SK-N-SH (cell line): ENCODE data around the gene CLCN1. TPM values are rescaled to one million over a fixed set of nuclear protein-coding genes. Genes with fewer than 3 reads are reported as not detected.

Experiments
- CTCF ChIA-PET: fragments of 300-600, 350-600 bp; formaldehyde crosslinking; extraction: SDS; loops from one replicate; lab custom pipeline; 2021; lab: Yijun Ruan, JAX
- POLR2A ChIA-PET: fragments of 350-600 bp; sonication (Branson Sonifier 250); formaldehyde crosslinking; extraction: SDS; loops from one replicate; lab custom pipeline; 2020; ENCODE audit warnings: antibody characterized with exemption, inconsistent platforms; lab: Yijun Ruan, JAX
- DNase-seq: peaks from one replicate; pipeline ENCODE4 v3.0.0; 2012
- H2AFZ ChIP-seq: fragments of 200-600 bp; sonication (generic); 2 replicates; pipeline ENCODE4 v1.8.1; 2016; ENCODE audit warnings: antibody characterized with exemption, mild to moderate bottlenecking, low read depth
- H3F3A ChIP-seq: fragments of 200-600 bp; sonication (generic); replicated peaks from 2 replicates; pipeline ENCODE3; 2016; ENCODE audit warnings: antibody characterized with exemption, mild to moderate bottlenecking; ENCODE audit not compliant: insufficient read depth
- H3K27ac ChIP-seq, 2 experiments: fragments of 200-500 bp in 1 of 2; fragments of 200-600 bp in 1 of 2; sonication (Bioruptor generic) in 1 of 2; sonication (generic), shearing (Covaris generic) in 1 of 2; 2 replicates each; pipeline versions ENCODE4 v1.5.1 to v1.6.1; 2014 to 2016; ENCODE audit warnings: low read depth in 2 of 2, inconsistent platforms in 1 of 2, low read length in 1 of 2, mild to moderate bottlenecking in 1 of 2, mixed read lengths in 1 of 2
- H3K27me3 ChIP-seq: fragments of 200-600 bp; sonication (generic), shearing (Covaris generic); 2 replicates; pipeline ENCODE4 v1.6.1; 2016; ENCODE audit warnings: mixed run types; ENCODE audit not compliant: insufficient read depth
- H3K36me3 ChIP-seq, 2 experiments: fragments of 200-500 bp in 1 of 2; fragments of 200-600 bp in 1 of 2; sonication (Bioruptor generic) in 1 of 2; sonication (generic) in 1 of 2; replicated peaks in 1 of 2; 2 replicates each; pipeline versions ENCODE3 to v1.5.1; 2014 to 2016; ENCODE audit warnings: low read length in 1 of 2, mild to moderate bottlenecking in 1 of 2; ENCODE audit not compliant: insufficient read depth in 2 of 2, control insufficient read depth in 1 of 2
- H3K4me1 ChIP-seq, 2 experiments: fragments of 200-500 bp in 1 of 2; fragments of 200-600 bp in 1 of 2; sonication (Bioruptor generic) in 1 of 2; sonication (generic), shearing (Covaris generic) in 1 of 2; 2 replicates each; pipeline versions ENCODE4 v1.5.1 to v1.6.1; 2014 to 2016; ENCODE audit warnings: low read depth in 1 of 2, low read length in 1 of 2, mixed run types in 1 of 2; ENCODE audit not compliant: insufficient read depth in 2 of 2, control insufficient read depth in 1 of 2
- H3K4me2 ChIP-seq: fragments of 200-600 bp; sonication (generic), shearing (Covaris generic); 2 replicates; pipeline ENCODE4 v1.6.1; 2017; ENCODE audit warnings: mixed run types
- H3K4me3 ChIP-seq, 2 experiments: fragments of 200-500 bp in 1 of 2; fragments of 200-600 bp in 1 of 2; sonication (Bioruptor generic) in 1 of 2; sonication (generic), shearing (Covaris generic) in 1 of 2; 2 replicates each; pipeline versions ENCODE4 v1.5.1 to v1.8.1; 2014 to 2016; ENCODE audit warnings: low read depth in 2 of 2, inconsistent platforms in 1 of 2, low read length in 1 of 2, mild to moderate bottlenecking in 1 of 2, mixed read lengths in 1 of 2, moderate library complexity in 1 of 2
- H3K79me2 ChIP-seq: fragments of 200-600 bp; sonication (generic); 2 replicates; pipeline ENCODE4 v1.8.1; 2017; ENCODE audit warnings: mild to moderate bottlenecking; ENCODE audit not compliant: insufficient read depth
- H3K9ac ChIP-seq: fragments of 200-600 bp; sonication (generic); 2 replicates; pipeline ENCODE4 v1.6.1; 2017; ENCODE audit warnings: mixed run types
- H3K9me2 ChIP-seq: fragments of 200-600 bp; sonication (generic); 2 replicates; pipeline ENCODE4 v1.6.1; 2017; ENCODE audit warnings: mixed run types
- H3K9me3 ChIP-seq: fragments of 200-600 bp; sonication (generic); 2 replicates; pipeline ENCODE4 v1.6.1; 2017; ENCODE audit warnings: mixed run types, mild to moderate bottlenecking, moderate library complexity
- H4K20me1 ChIP-seq: fragments of 200-600 bp; sonication (generic); 2 replicates; pipeline ENCODE4 v1.6.1; 2017; ENCODE audit warnings: mild to moderate bottlenecking, mixed run types; ENCODE audit not compliant: insufficient read depth
- CHD2 ChIP-seq: fragments of 150-350 bp; IDR thresholded peaks from 2 replicates; pipeline ENCODE4 v1.6.1; 2018; ENCODE audit warnings: low read length; ENCODE audit not compliant: partially characterized antibody
- ELF1 ChIP-seq: IDR thresholded peaks from 2 replicates; pipeline ENCODE4 v1.4.0; 2012
- EP300 ChIP-seq, 2 experiments: IDR thresholded peaks; 2 replicates each; pipeline versions ENCODE4 v1.4.0 to v1.6.1; 2012; ENCODE audit warnings: borderline replicate concordance in 1 of 2, low read depth in 1 of 2, low read length in 1 of 2
- FOSL2 ChIP-seq: IDR thresholded peaks from 2 replicates; pipeline ENCODE4 v1.4.0; 2012; ENCODE audit warnings: low read depth, mild to moderate bottlenecking, moderate library complexity, borderline replicate concordance
- IRF3 ChIP-seq: fragments of 150-350 bp; IDR thresholded peaks from 2 replicates; pipeline ENCODE4 v1.6.1; 2016; ENCODE audit warnings: mild to moderate bottlenecking, low read depth, low read length
- JUND ChIP-seq: IDR thresholded peaks from 2 replicates; pipeline ENCODE4 v1.4.0; 2012
- MAX ChIP-seq: IDR thresholded peaks from 2 replicates; pipeline ENCODE4 v1.4.0; 2012; ENCODE audit warnings: low read depth
- NRF1 ChIP-seq: IDR thresholded peaks from 2 replicates; pipeline ENCODE4 v1.6.1; 2012; ENCODE audit warnings: low read depth, mild to moderate bottlenecking, low read length
- RCOR1 ChIP-seq: fragments of 150-350 bp; IDR thresholded peaks from 2 replicates; pipeline ENCODE4 v1.6.1; 2017; ENCODE audit warnings: antibody characterized with exemption, low read length
- REST ChIP-seq: IDR thresholded peaks from 2 replicates; pipeline ENCODE4 v1.6.1; 2012; ENCODE audit warnings: mild to moderate bottlenecking, low read depth, low read length, moderate library complexity
- RFX5 ChIP-seq: IDR thresholded peaks from 2 replicates; pipeline ENCODE4 v1.6.1; 2012; ENCODE audit warnings: mild to moderate bottlenecking, improper control_type of control experiment, low read length
- RXRA ChIP-seq: IDR thresholded peaks from 2 replicates; pipeline ENCODE4 v1.4.0; 2012; ENCODE audit warnings: low read depth, mild to moderate bottlenecking, borderline replicate concordance
- TAF1 ChIP-seq: IDR thresholded peaks from 2 replicates; pipeline ENCODE4 v1.6.1; 2012; ENCODE audit warnings: low read depth, mild to moderate bottlenecking, low read length, moderate library complexity, borderline replicate concordance
- USF2 ChIP-seq: fragments of 150-350 bp; IDR thresholded peaks from 2 replicates; pipeline ENCODE4 v1.6.1; 2017; ENCODE audit warnings: antibody characterized with exemption, low read length, low read depth, borderline replicate concordance
- WGBS: methylation state at CpG from one replicate; pipeline ENCODE4 v1.1.6; 2017; ENCODE audit warnings: low lambda C conversion rate; 5-methylcytosine and 5-hydroxymethylcytosine counted together
- polyA plus RNA-seq, 3 experiments: library from polyadenylated mRNA; depleted of rRNA; stranded (reverse); fragments of >200 nt; gene quantifications; 2 replicates each; pipeline ENCODE4 v1.2.3, GENCODE V29; 2012

CLCN1 gene
- polyA plus RNA-seq, 1 of the 3 experiments (the other 2 are of a cell fraction): 0.12 TPM

GRCh38 chr7:143285806-143286521 is 29.9 kb upstream of the CLCN1 start:
- H3F3A ChIP-seq: no peaks in the 10 kb centered on the region
- 96% methylated on average over 11 of the region's 11 CpGs for WGBS
- POLR2A ChIA-PET: no interaction called here
- TF ChIP-seq IRF3: no peak
- no peak for TF ChIP-seq TAF1
- TF ChIP-seq REST: no peak
- no peak for TF ChIP-seq CHD2
- no peak for TF ChIP-seq FOSL2
- no peak for TF ChIP-seq RFX5
- no peak for TF ChIP-seq ELF1
- no peak for TF ChIP-seq NRF1
- no peak for TF ChIP-seq USF2
- no peak for TF ChIP-seq JUND
- TF ChIP-seq RXRA: no peak
- TF ChIP-seq EP300 (IDR thresholded peaks at IDR 0.05; ENCODE audit: borderline replicate concordance in 1 of 2, low read depth in 1 of 2, low read length in 1 of 2): no peak
- no peak for TF ChIP-seq MAX
- no peak for TF ChIP-seq RCOR1
- peaks cover 14% of the 10 kb centered on the region; the same call in 1 of the 2 replicates for H4K20me1 ChIP-seq
- H3K4me1 ChIP-seq: peaks cover 14 to 26% of the 10 kb centered on the region in 2 experiments; a peak in 3 of 4 replicates
- no peaks in the 10 kb centered on the region for H3K9me3 ChIP-seq
- no peak overlapping the region for H2AFZ ChIP-seq
- peaks cover 3 to 7% of the 10 kb centered on the region in 2 experiments for H3K36me3 ChIP-seq
- no peaks in the 10 kb centered on the region for H3K27me3 ChIP-seq
- H3K9me2 ChIP-seq: no peaks in the 10 kb centered on the region
- CTCF ChIA-PET: interaction anchor here (3.2 kb wide), 1 partner anchor 45 kb away, joined by 13 read pairs; no protein-coding TSS in a partner anchor
- no peak overlapping the region for H3K27ac ChIP-seq
- H3K4me3 ChIP-seq: no peak overlapping the region
- no peak for DNase-seq
- no peak overlapping the region for H3K9ac ChIP-seq
- H3K4me2 ChIP-seq: no peak overlapping the region
- peaks cover 26% of the 10 kb centered on the region for H3K79me2 ChIP-seq
